ENCODE results near the gene SKOR1.

SKOR1 gene

DNA sequence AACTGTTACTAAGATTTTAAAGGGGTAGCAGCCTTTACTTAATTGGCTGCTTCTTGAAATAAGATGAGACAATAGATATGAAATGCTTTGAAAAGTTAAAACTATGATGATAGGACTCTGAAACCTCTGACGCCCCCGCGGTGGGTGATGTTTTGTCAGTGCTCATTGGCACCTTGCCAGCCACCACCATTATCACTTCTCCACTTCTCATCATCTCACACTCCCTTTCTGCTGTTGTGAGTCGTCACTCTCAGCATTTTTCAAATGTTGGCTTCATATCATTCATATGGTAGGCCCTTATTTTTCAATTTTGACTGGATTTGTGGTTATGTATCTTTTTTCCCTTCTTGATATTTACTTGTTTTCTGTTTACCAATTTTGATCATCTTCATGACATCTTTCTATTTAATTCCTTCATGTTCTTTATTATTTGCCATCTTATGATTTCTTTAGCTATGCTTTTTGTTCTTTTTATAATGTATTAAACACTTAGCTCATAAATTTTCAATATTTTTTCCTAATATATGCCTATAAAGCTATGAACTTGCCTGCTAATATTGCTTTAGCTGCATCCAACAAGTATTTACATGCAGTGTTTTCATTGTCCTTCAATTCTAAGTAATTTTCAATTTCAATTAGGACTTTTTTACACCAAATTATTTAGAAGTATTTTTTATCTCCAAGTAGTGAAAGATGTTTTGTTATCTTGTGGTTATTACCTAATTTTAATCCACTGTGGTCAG is 30.3 kb upstream of the SKOR1 start:
- Histone ChIP-seq H3K4me3 (no peak overlapping the region), H3K27ac (no peak overlapping the region)
- no peak for DNase-seq (ENCODE audit: low spot score)
- TF ChIP-seq, protein P1, sequence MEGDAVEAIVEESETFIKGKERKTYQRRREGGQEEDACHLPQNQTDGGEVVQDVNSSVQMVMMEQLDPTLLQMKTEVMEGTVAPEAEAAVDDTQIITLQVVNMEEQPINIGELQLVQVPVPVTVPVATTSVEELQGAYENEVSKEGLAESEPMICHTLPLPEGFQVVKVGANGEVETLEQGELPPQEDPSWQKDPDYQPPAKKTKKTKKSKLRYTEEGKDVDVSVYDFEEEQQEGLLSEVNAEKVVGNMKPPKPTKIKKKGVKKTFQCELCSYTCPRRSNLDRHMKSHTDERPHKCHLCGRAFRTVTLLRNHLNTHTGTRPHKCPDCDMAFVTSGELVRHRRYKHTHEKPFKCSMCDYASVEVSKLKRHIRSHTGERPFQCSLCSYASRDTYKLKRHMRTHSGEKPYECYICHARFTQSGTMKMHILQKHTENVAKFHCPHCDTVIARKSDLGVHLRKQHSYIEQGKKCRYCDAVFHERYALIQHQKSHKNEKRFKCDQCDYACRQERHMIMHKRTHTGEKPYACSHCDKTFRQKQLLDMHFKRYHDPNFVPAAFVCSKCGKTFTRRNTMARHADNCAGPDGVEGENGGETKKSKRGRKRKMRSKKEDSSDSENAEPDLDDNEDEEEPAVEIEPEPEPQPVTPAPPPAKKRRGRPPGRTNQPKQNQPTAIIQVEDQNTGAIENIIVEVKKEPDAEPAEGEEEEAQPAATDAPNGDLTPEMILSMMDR (IDR thresholded peaks at IDR 0.05), result no peak

DNA sequence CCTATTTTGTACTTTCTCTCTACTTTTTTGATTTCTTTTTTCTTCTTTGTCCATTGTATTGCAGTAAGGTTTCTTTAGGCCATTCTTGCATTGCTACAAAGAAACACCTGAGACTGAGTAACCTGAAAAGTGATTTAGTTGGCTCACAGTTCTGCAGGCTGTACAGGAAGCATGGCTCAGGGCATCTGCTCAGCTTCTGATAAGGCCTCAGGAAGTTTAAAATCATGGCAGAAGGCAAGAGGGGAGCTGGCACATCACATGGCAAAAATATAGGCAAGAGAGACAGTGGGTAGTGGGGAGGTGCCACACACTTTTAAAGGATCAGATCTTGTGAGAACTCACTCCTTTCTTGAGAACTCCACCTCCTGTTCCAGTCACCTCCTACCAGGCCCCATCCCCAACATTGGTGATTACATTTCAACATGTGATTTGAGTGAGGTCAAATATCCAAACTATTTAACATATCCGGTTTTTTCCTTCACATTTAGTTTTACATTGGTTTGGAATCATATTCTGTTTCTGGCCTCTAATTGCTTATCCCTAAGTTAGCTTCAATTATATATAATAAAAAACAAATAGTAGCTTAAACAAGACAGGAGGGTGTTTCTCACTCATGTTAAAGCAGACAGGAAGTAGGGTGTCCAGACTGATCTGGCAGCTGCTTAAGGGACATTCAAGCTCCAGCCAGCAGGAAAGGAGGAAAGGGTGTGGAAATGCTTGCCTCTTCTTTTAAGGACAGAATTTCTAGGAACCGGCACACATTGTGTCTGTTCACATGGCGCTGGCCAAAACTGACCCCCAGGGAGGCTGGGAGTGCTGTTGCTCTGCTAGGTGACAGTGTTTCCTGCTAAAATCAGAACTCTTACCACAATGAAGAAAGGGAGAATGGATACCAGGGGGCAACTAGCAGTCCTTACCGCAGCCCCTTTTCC is 28.8 kb upstream of the SKOR1 start:
- no peak overlapping the region for H3K27ac ChIP-seq
- no peak for DNase-seq (ENCODE audit: low spot score)
- TF ChIP-seq, protein P1 (IDR thresholded peaks at IDR 0.05), result no peak
- H3K4me3 ChIP-seq, result no peak overlapping the region

- no peak overlapping the region for H3K4me3 ChIP-seq
- TF ChIP-seq, protein P1 (IDR thresholded peaks at IDR 0.05), result no peak
Measured at GRCh38 chr15:67799801-67800205, 25.5 kb upstream of the SKOR1 start.

GRCh38 chr15:67801142-67801541 is 24.2 kb upstream of the SKOR1 start:
- Histone ChIP-seq H3K4me3 (no peak overlapping the region), H3K27ac (no peak overlapping the region)
- TF ChIP-seq, protein P1 (IDR thresholded peaks at IDR 0.05), result no peak
- DNase-seq (ENCODE audit: low spot score), result no peak

More at GRCh38 chr15:67799801-67800205, 25.5 kb upstream of the SKOR1 start:
- H3K27ac ChIP-seq, result no peak overlapping the region
- no peak for DNase-seq (ENCODE audit: low spot score)

DNA sequence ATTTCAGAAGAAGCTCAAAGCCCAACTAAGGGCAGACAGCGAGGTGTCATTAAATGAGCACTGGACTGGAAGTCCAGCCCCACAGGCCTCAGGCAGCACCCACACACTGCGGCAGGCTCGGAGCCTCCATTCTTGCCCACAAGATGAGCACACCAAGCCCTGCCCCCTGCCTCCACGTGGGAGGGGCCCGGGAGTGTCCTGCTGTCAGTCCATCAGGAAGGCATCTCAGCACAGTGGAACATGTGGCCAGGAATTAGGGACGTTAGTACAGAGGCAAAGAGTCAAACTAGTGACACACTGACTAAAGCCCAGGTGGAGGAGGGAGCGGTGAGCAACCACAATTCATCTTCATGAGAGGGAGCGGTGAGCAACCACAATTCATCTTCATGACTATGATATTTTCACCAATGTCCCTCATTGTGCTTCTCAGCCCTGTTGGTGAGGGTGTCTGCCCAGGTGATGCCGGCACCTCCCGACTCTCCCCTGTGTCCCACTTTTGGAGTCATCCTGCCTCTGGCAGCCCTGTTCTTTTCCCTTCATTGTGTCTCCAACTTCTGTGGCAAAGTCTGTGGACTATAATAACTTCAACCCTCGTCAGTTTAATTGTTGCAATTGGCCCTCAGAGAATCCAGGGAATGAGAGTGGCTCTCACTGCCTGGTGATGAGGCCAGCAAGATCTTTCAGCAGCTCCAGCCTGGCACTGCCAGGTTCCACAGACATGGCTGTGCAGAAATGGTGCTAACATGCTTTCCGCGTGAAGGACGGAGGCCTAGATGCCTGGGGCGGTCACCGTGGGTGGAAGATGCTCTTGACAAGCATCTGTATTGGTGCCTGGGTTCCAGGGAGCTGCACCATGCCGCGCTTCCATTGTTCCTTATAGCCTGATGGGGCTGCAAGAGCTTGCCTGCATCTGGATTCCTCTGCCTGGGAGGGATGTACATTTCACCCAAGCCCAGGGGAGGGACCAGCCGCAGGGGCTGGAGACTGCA is 23.1 kb upstream of the SKOR1 start:
- H3K4me3 ChIP-seq, result no peak overlapping the region
- H3K27ac ChIP-seq, result no peak overlapping the region
- TF ChIP-seq, protein P1 (IDR thresholded peaks at IDR 0.05), result no peak
- no peak for DNase-seq (ENCODE audit: low spot score)

DNA sequence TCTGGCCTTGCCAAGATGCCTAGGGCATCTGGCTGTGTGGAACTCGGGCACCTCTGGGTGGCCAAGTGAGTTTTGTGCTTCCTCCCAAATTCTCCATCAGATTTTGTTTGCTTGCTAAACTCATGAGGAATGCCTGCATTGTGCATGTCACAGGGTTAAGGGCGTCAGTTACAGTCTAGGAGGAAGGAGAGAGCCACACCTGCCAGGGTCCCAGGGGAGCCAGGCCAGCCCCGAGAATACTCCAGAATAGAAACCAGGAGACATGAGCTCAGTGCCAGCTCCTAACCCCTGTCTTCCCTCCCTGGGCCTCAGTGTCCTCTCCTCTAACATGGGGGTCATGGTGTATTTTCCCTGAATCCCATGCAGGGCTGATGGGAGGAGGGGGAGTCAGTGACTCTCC is 22.0 kb upstream of the SKOR1 start:
- TF ChIP-seq, protein P1 (IDR thresholded peaks at IDR 0.05), result no peak

More for the DNA sequence above, 22.0 kb upstream of the SKOR1 start:
- DNase-seq (ENCODE audit: low spot score), result no peak
- no peak overlapping the region for H3K4me3 ChIP-seq
- H3K27ac ChIP-seq, result no peak overlapping the region

Measured in coronary artery (tissue), 2 donors.